HepG2 (cell line): Measurements from ENCODE around the gene SPRED2. TPM values are rescaled to one million over a fixed set of nuclear protein-coding genes. Genes with fewer than 3 reads are reported as not detected.

Experiments
- CREB1 ChIP-seq, 2 experiments: fragments of 450-650 bp in 1 of 2; IDR thresholded peaks; 2 replicates each; pipeline ENCODE4 v1.6.1; 2016 to 2017; ENCODE audit warnings: control low read depth in 1 of 2, mild to moderate bottlenecking in 1 of 2, missing compliant biosample characterization in 1 of 2, missing genetic modification characterization in 1 of 2
- EHMT2 ChIP-seq: fragments of 200-600 bp; sonication (generic); IDR thresholded peaks from 2 replicates; pipeline ENCODE4 v1.7.0; 2017; ENCODE audit warnings: antibody characterized with exemption, low read depth, low read length, borderline replicate concordance
- FOSL1 ChIP-seq: sonication (generic); formaldehyde crosslinking; IDR thresholded peaks from 2 replicates; pipeline ENCODE4 v1.9.0; 2021; ENCODE audit warnings: missing genetic modification reagents, borderline replicate concordance
- MTF2 ChIP-seq: sonication (generic); formaldehyde crosslinking; IDR thresholded peaks from 2 replicates; pipeline ENCODE4 v1.5.0; 2020; ENCODE audit warnings: missing genetic modification reagents, borderline replicate concordance
- PHF21A ChIP-seq: sonication (generic); formaldehyde crosslinking; IDR thresholded peaks from 2 replicates; pipeline ENCODE4 v1.5.0; 2020; ENCODE audit warnings: mild to moderate bottlenecking, missing genetic modification reagents
- SALL1 ChIP-seq: sonication (generic); formaldehyde crosslinking; IDR thresholded peaks from 2 replicates; pipeline ENCODE4 v1.8.0; 2022; ENCODE audit warnings: mild to moderate bottlenecking, missing genetic modification reagents
- YEATS4 ChIP-seq: sonication (generic); formaldehyde crosslinking; IDR thresholded peaks from 2 replicates; pipeline ENCODE4 v1.4.0; 2020; ENCODE audit warnings: missing genetic modification reagents, borderline replicate concordance
- ZNF3 ChIP-seq: IDR thresholded peaks from 2 replicates; pipeline ENCODE4 v1.7.0; 2017; ENCODE audit warnings: inconsistent platforms
- ZNF432 ChIP-seq: sonication (generic); formaldehyde crosslinking; IDR thresholded peaks from 2 replicates; pipeline ENCODE4 v1.5.0; 2020; ENCODE audit warnings: missing genetic modification reagents, mild to moderate bottlenecking, borderline replicate concordance
- polyA plus RNA-seq, 8 experiments: library from polyadenylated mRNA; depleted of rRNA in 3 of 8; stranded (reverse) in 7 of 8; unstranded in 1 of 8; fragments of >200 nt; fragmentation: Illumina TruSeq in 4 of 8; extraction: Trizol in 4 of 8; gene quantifications; 2 replicates each; pipeline versions ENCODE4 v1.2.1 to v1.2.3, GENCODE V29; 2011 to 2016; ENCODE audit warnings: low read depth in 4 of 8, missing spikeins in 1 of 8, mixed read lengths in 1 of 8; ENCODE audit not compliant: insufficient read depth in 1 of 8
- total RNA-seq, 5 experiments: library from RNA; depleted of rRNA; stranded (reverse); fragments of >200 nt; fragmentation: Illumina TruSeq; extraction: Trizol; gene quantifications; 2 replicates each; pipeline ENCODE4 v1.2.3, GENCODE V29; 2016; ENCODE audit warnings: low read depth in 1 of 5
- TF ChIP-seq, protein P1 (sequence below): sonication (generic); formaldehyde crosslinking; conservative IDR thresholded peaks from 2 replicates; pipeline ENCODE4 v1.4.0; 2020; ENCODE audit warnings: missing genetic modification reagents
- TF ChIP-seq, protein P2 (sequence below), 2 experiments: sonication (generic) in 1 of 2; formaldehyde crosslinking in 1 of 2; IDR thresholded peaks; 2 replicates each; pipeline versions ENCODE4 v1.4.0 to v1.6.1; 2018 to 2020; ENCODE audit warnings: missing genetic modification reagents in 2 of 2, borderline replicate concordance in 1 of 2, low read depth in 1 of 2, mild to moderate bottlenecking in 1 of 2, missing biosample characterization in 1 of 2
- TF ChIP-seq, protein P3 (sequence below): sonication (generic); formaldehyde crosslinking; IDR thresholded peaks from 2 replicates; pipeline ENCODE4 v1.9.0; 2022; ENCODE audit warnings: low read depth, missing genetic modification reagents

SPRED2 gene
- total and polyA plus RNA-seq, 2 of the 13 experiments (the other 11 are each of a cell fraction or from before 2014, with no cell fraction given): 13.0 to 37.0 TPM

DNA sequence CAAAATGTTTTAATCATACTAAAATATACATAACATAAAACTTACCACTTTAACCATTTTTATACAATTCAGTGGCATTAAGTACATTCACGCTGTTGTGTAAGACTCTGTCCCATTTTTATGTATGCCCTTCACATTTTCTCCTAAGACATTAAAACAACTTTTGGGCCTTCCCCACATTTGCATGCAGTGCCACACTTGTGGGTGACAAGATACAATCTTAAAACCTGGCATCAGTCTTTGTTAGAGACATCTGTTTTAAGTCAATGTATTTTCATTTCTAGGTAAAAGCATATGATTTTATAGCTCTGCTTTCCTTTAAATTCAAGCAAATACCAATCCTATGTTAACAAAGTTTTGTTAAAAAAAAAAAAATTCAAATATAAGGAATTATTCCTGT lies 17.3 kb downstream of the SPRED2 start (continued):
- TF ChIP-seq FOSL1 (no peak), YEATS4 (CRISPR knock-in tag) (no peak), SALL1 (CRISPR knock-in tag) (no peak), MTF2 (CRISPR knock-in tag) (no peak), ZNF432 (CRISPR knock-in tag) (no peak), EHMT2 (no peak), ZNF3 (CRISPR knock-in tag) (no peak), PHF21A (CRISPR knock-in tag) (no peak), CREB1 (IDR thresholded peaks at IDR 0.05) (no peak), CREB1 (CRISPR knock-in tag; IDR thresholded peaks at IDR 0.05) (no peak)
- TF ChIP-seq, protein P1, sequence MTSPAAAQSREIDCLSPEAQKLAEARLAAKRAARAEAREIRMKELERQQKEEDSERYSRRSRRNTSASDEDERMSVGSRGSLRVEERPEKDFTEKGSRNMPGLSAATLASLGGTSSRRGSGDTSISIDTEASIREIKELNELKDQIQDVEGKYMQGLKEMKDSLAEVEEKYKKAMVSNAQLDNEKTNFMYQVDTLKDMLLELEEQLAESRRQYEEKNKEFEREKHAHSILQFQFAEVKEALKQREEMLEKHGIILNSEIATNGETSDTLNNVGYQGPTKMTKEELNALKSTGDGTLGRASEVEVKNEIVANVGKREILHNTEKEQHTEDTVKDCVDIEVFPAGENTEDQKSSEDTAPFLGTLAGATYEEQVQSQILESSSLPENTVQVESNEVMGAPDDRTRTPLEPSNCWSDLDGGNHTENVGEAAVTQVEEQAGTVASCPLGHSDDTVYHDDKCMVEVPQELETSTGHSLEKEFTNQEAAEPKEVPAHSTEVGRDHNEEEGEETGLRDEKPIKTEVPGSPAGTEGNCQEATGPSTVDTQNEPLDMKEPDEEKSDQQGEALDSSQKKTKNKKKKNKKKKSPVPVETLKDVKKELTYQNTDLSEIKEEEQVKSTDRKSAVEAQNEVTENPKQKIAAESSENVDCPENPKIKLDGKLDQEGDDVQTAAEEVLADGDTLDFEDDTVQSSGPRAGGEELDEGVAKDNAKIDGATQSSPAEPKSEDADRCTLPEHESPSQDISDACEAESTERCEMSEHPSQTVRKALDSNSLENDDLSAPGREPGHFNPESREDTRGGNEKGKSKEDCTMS (CRISPR knock-in tag): no peak
- TF ChIP-seq, protein P2, sequence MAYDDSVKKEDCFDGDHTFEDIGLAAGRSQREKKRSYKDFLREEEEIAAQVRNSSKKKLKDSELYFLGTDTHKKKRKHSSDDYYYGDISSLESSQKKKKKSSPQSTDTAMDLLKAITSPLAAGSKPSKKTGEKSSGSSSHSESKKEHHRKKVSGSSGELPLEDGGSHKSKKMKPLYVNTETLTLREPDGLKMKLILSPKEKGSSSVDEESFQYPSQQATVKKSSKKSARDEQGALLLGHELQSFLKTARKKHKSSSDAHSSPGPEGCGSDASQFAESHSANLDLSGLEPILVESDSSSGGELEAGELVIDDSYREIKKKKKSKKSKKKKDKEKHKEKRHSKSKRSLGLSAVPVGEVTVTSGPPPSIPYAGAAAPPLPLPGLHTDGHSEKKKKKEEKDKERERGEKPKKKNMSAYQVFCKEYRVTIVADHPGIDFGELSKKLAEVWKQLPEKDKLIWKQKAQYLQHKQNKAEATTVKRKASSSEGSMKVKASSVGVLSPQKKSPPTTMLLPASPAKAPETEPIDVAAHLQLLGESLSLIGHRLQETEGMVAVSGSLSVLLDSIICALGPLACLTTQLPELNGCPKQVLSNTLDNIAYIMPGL (CRISPR knock-in tag; IDR thresholded peaks at IDR 0.05; ENCODE audit: borderline replicate concordance in 1 of 2, low read depth in 1 of 2): no peak
- TF ChIP-seq, protein P3, sequence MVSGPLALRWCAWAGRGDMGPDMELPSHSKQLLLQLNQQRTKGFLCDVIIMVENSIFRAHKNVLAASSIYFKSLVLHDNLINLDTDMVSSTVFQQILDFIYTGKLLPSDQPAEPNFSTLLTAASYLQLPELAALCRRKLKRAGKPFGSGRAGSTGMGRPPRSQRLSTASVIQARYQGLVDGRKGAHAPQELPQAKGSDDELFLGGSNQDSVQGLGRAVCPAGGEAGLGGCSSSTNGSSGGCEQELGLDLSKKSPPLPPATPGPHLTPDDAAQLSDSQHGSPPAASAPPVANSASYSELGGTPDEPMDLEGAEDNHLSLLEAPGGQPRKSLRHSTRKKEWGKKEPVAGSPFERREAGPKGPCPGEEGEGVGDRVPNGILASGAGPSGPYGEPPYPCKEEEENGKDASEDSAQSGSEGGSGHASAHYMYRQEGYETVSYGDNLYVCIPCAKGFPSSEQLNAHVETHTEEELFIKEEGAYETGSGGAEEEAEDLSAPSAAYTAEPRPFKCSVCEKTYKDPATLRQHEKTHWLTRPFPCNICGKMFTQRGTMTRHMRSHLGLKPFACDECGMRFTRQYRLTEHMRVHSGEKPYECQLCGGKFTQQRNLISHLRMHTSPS (CRISPR knock-in tag): no peak
